CD4-positive, alpha-beta T cell treated with Interferon alpha-2 for 1 hour (primary cell): Measurements from ENCODE around the gene LRRC74A.
"Not testable (repeated sequence)": the region's sequence is repeated elsewhere in the genome, so short reads cannot be mapped to it uniquely, and the experiment has no call there.

ENCODE experiments used
- DNase-seq, 2 donors: peaks; one replicate each; pipeline ENCODE4 v3.0.0-alpha.2; 2020 to 2022

The LRRC74A gene

GRCh38 chr14:76898006-76898405, 71.8 kb downstream of the LRRC74A start:
- not testable (repeated sequence) for DNase-seq

GRCh38 chr14:76900682-76901081, 74.5 kb downstream of the LRRC74A start:
- no peak for DNase-seq

- DNase-seq: no peak
These were observed 75.2 kb downstream of the LRRC74A start for GRCh38 chr14:76901171-76902055.

GRCh38 chr14:76902591-76902990, 76.4 kb downstream of the LRRC74A start:
- no peak for DNase-seq

GRCh38 chr14:76904100-76904739, 78.0 kb downstream of the LRRC74A start:
- no peak for DNase-seq

- DNase-seq: peak; percentile 57 to 80
These were observed 78.7 kb downstream of the LRRC74A start for GRCh38 chr14:76904740-76905569.

- peak; percentile 70 to 73 for DNase-seq
These were observed 82.6 kb downstream of the LRRC74A start for GRCh38 chr14:76908834-76909233.

- no peak for DNase-seq
These were observed 83.1 kb downstream of the LRRC74A start for GRCh38 chr14:76909266-76909665.

GRCh38 chr14:76910371-76910890, 84.2 kb downstream of the LRRC74A start:
- DNase-seq: no peak

GRCh38 chr14:76911473-76911872, 85.3 kb downstream of the LRRC74A start:
- no peak for DNase-seq

- DNase-seq: not testable (repeated sequence)
These were observed 88.4 kb downstream of the LRRC74A start for GRCh38 chr14:76914533-76915081.

GRCh38 chr14:76916040-76916715, 90.0 kb downstream of the LRRC74A start:
- DNase-seq: no peak

- DNase-seq: peak in 1 of 2 donors; percentile 14
These were observed 91.0 kb downstream of the LRRC74A start for GRCh38 chr14:76917158-76917596.

GRCh38 chr14:76917745-76918255, 91.6 kb downstream of the LRRC74A start:
- DNase-seq: no peak

GRCh38 chr14:76918256-76918781, 92.1 kb downstream of the LRRC74A start:
- DNase-seq: peak in 1 of 2 donors; percentile 23

- DNase-seq: peak in 1 of 2 donors; percentile 6
These were observed 92.7 kb downstream of the LRRC74A start for GRCh38 chr14:76918782-76919394.
